Type B pancreatic cell (in vitro differentiated cells): ENCODE data around the gene NIPAL3. TPM values are rescaled to one million over a fixed set of nuclear protein-coding genes. Genes with fewer than 3 reads are reported as not detected.

Experiments used
- DNase-seq: peaks from one replicate; pipeline ENCODE4 v3.0.0; 2021; ENCODE audit warnings: mixed read lengths; ENCODE audit not compliant: unreplicated experiment; ENCODE audit errors: extremely low spot score
- H3K27ac Mint-ChIP-seq: 2 replicates; pipeline ENCODE4 v1.8.0; 2021; ENCODE audit warnings: mild to moderate bottlenecking, mixed read lengths
- H3K27me3 Mint-ChIP-seq: 2 replicates; pipeline ENCODE4 v1.8.0; 2021; ENCODE audit warnings: mixed read lengths
- H3K36me3 Mint-ChIP-seq: 2 replicates; pipeline ENCODE4 v1.8.0; 2021; ENCODE audit warnings: mixed read lengths
- H3K4me1 Mint-ChIP-seq: one replicate; pipeline ENCODE4 v1.8.0; 2021; ENCODE audit warnings: mixed read lengths; ENCODE audit not compliant: unreplicated experiment
- H3K4me3 Mint-ChIP-seq: 2 replicates; pipeline ENCODE4 v1.8.0; 2021; ENCODE audit warnings: mild to moderate bottlenecking, mixed read lengths
- H3K9me3 Mint-ChIP-seq: 2 replicates; pipeline ENCODE4 v1.8.0; 2021; ENCODE audit warnings: mixed read lengths
- CTCF ChIP-seq: fragments of 200-600 bp; sonication (generic); conservative IDR thresholded peaks from 2 replicates; pipeline ENCODE4 v1.5.0; 2021; ENCODE audit warnings: antibody characterized with exemption, mild to moderate bottlenecking
- total RNA-seq: library from RNA; stranded (reverse); gene quantifications from 2 replicates; pipeline ENCODE4 v1.2.1, GENCODE V29; 2021; ENCODE audit warnings: low replicate concordance

NIPAL3 gene
- total RNA-seq, 1 donor from 2014 or later = 17.5 TPM

- no peak for DNase-seq
- no peaks in the 10 kb centered on the region for H3K4me1 Mint-ChIP-seq
- no peak for TF ChIP-seq CTCF
- H3K27ac Mint-ChIP-seq = no peak overlapping the region
- H3K4me3 Mint-ChIP-seq = no peak overlapping the region
- H3K27me3 Mint-ChIP-seq = no peaks in the 10 kb centered on the region
- no peaks in the 10 kb centered on the region for H3K9me3 Mint-ChIP-seq
- no peaks in the 10 kb centered on the region for H3K36me3 Mint-ChIP-seq
Observed at GRCh38 chr1:24403806-24404205, 11.8 kb upstream of the NIPAL3 start.

- no peak for TF ChIP-seq CTCF
- no peak overlapping the region for H3K27ac Mint-ChIP-seq
- H3K4me3 Mint-ChIP-seq = no peak overlapping the region
- no peaks in the 10 kb centered on the region for H3K36me3 Mint-ChIP-seq
- H3K4me1 Mint-ChIP-seq = peaks cover under 1% of the 10 kb centered on the region
- H3K27me3 Mint-ChIP-seq = no peaks in the 10 kb centered on the region
- DNase-seq = no peak
- no peaks in the 10 kb centered on the region for H3K9me3 Mint-ChIP-seq
Observed at GRCh38 chr1:24406788-24407187, 8.8 kb upstream of the NIPAL3 start.

GRCh38 chr1:24409535-24409934, 6.1 kb upstream of the NIPAL3 start:
- no peak overlapping the region for H3K4me3 Mint-ChIP-seq
- H3K36me3 Mint-ChIP-seq = no peaks in the 10 kb centered on the region
- no peak overlapping the region for H3K27ac Mint-ChIP-seq
- no peak for DNase-seq
- no peak for TF ChIP-seq CTCF
- H3K27me3 Mint-ChIP-seq = no peaks in the 10 kb centered on the region
- no peaks in the 10 kb centered on the region for H3K9me3 Mint-ChIP-seq
- peaks cover 6% of the 10 kb centered on the region for H3K4me1 Mint-ChIP-seq

- no peaks in the 10 kb centered on the region for H3K36me3 Mint-ChIP-seq
- no peak for TF ChIP-seq CTCF
- H3K9me3 Mint-ChIP-seq = no peaks in the 10 kb centered on the region
- H3K4me1 Mint-ChIP-seq = peaks cover 12% of the 10 kb centered on the region
- H3K27me3 Mint-ChIP-seq = no peaks in the 10 kb centered on the region
- no peak for DNase-seq
- no peak overlapping the region for H3K27ac Mint-ChIP-seq
- H3K4me3 Mint-ChIP-seq = no peak overlapping the region
Observed at GRCh38 chr1:24410750-24411149, 4.9 kb upstream of the NIPAL3 start.

- H3K36me3 Mint-ChIP-seq = no peaks in the 10 kb centered on the region
- H3K4me1 Mint-ChIP-seq = peaks cover 24% of the 10 kb centered on the region
- H3K9me3 Mint-ChIP-seq = no peaks in the 10 kb centered on the region
- H3K27me3 Mint-ChIP-seq = no peaks in the 10 kb centered on the region
- DNase-seq = no peak
- H3K27ac Mint-ChIP-seq = no peak overlapping the region
- H3K4me3 Mint-ChIP-seq = peak overlapping the region; percentile 34
- TF ChIP-seq CTCF = no peak
Observed at GRCh38 chr1:24411963-24412362, 3.6 kb upstream of the NIPAL3 start.

- Mint-ChIP-seq H3K27ac (no peak overlapping the region), H3K27me3 (no peaks in the 10 kb centered on the region), H3K9me3 (no peaks in the 10 kb centered on the region), H3K4me1 (peaks cover 26% of the 10 kb centered on the region), H3K36me3 (no peaks in the 10 kb centered on the region), H3K4me3 (peak overlapping the region; percentile 34)
- DNase-seq = no peak
- no peak for TF ChIP-seq CTCF
Observed at GRCh38 chr1:24412408-24412807, 3.2 kb upstream of the NIPAL3 start.
